Neural cell (in vitro differentiated cells): ENCODE results near the gene CHD9NB. TPM values are rescaled to one million over a fixed set of nuclear protein-coding genes. Genes with fewer than 3 reads are reported as not detected.

Source experiments
- H2AFZ ChIP-seq: fragments of 200-600, 300-800 bp; sonication (generic), shearing (Covaris generic); 2 replicates; pipeline ENCODE4 v1.6.0; 2014; ENCODE audit warnings: low read depth, mild to moderate bottlenecking, antibody characterized with exemption, low read length, moderate library complexity
- H3F3A ChIP-seq: fragments of 200-600 bp; shearing (Covaris generic); 2 replicates; pipeline ENCODE4 v1.6.1; 2016; ENCODE audit warnings: mild to moderate bottlenecking, moderate library complexity, mixed read lengths, antibody characterized with exemption, low read length; ENCODE audit not compliant: insufficient read depth, poor library complexity, severe bottlenecking
- H3K27ac ChIP-seq: fragments of 200-600, 300-800 bp; sonication (generic), shearing (Covaris generic); 2 replicates; pipeline ENCODE4 v1.5.1; 2014; ENCODE audit warnings: mild to moderate bottlenecking, low read length, moderate library complexity
- H3K27me3 ChIP-seq: fragments of 300-800, 200-600 bp; sonication (generic), shearing (Covaris generic); 2 replicates; pipeline ENCODE4 v1.6.0; 2014; ENCODE audit warnings: mild to moderate bottlenecking, low read depth, low read length, moderate library complexity; ENCODE audit not compliant: insufficient read depth
- H3K36me3 ChIP-seq: fragments of 300-800, 200-600 bp; sonication (generic), shearing (Covaris generic); 2 replicates; pipeline ENCODE4 v1.5.1; 2014; ENCODE audit warnings: mild to moderate bottlenecking, antibody characterized with exemption, low read length, moderate library complexity; ENCODE audit not compliant: insufficient read depth
- H3K4me2 ChIP-seq: fragments of 300-800, 200-600 bp; sonication (generic), shearing (Covaris generic); 2 replicates; pipeline ENCODE4 v1.6.0; 2014; ENCODE audit warnings: mild to moderate bottlenecking, low read length
- H3K4me3 ChIP-seq: fragments of 300-800, 200-600 bp; sonication (generic), shearing (Covaris generic); 2 replicates; pipeline ENCODE4 v1.5.1; 2014; ENCODE audit warnings: mild to moderate bottlenecking, low read length, moderate library complexity
- H3K79me2 ChIP-seq: fragments of 200-600 bp; shearing (Covaris generic); replicated peaks from 2 replicates; pipeline ENCODE4 v1.6.0; 2014; ENCODE audit warnings: mild to moderate bottlenecking, low read length, moderate library complexity; ENCODE audit not compliant: insufficient read depth
- H3K9ac ChIP-seq: fragments of 300-800, 200-600 bp; sonication (generic), shearing (Covaris generic); 2 replicates; pipeline ENCODE4 v1.6.1; 2016; ENCODE audit warnings: mild to moderate bottlenecking, low read length, mixed read lengths
- H3K9me2 ChIP-seq: fragments of 200-600 bp; shearing (Covaris generic); 2 replicates; pipeline ENCODE4 v1.6.1; 2016; ENCODE audit warnings: mild to moderate bottlenecking, low read length, mixed read lengths; ENCODE audit not compliant: insufficient read depth
- H3K9me3 ChIP-seq: fragments of 200-600, 300-800 bp; sonication (generic), shearing (Covaris generic); 2 replicates; pipeline ENCODE4 v1.6.1; 2016; ENCODE audit warnings: mild to moderate bottlenecking, mixed run types, low read length, moderate library complexity, mixed read lengths
- H4K20me1 ChIP-seq: fragments of 200-600 bp; shearing (Covaris generic); 2 replicates; pipeline ENCODE4 v1.6.1; 2016; ENCODE audit warnings: mild to moderate bottlenecking, mixed run types; ENCODE audit not compliant: insufficient read depth
- EP300 ChIP-seq: fragments of 450-650 bp; conservative IDR thresholded peaks from 2 replicates; pipeline ENCODE4 v1.6.1; 2014; ENCODE audit warnings: antibody characterized with exemption, mild to moderate bottlenecking, moderate library complexity; ENCODE audit not compliant: poor library complexity, severe bottlenecking
- EZH2 ChIP-seq: fragments of 200-600, 300-800 bp; shearing (Covaris generic), sonication (generic); IDR thresholded peaks from 2 replicates; pipeline ENCODE4 v1.6.1; 2014; ENCODE audit warnings: antibody characterized with exemption, low read length, borderline replicate concordance, mild to moderate bottlenecking; ENCODE audit not compliant: insufficient read depth, poor library complexity, severe bottlenecking
- MXI1 ChIP-seq: fragments of 450-650 bp; conservative IDR thresholded peaks from 2 replicates; pipeline ENCODE4 v1.6.1; 2014; ENCODE audit warnings: antibody characterized with exemption, mild to moderate bottlenecking; ENCODE audit not compliant: poor library complexity, severe bottlenecking
- POLR2AphosphoS5 ChIP-seq: IDR thresholded peaks from 2 replicates; pipeline ENCODE4 v1.6.1; 2012
- RAD21 ChIP-seq: fragments of 450-650 bp; conservative IDR thresholded peaks from 2 replicates; pipeline ENCODE4 v1.6.1; 2014; ENCODE audit warnings: antibody characterized with exemption, mild to moderate bottlenecking, moderate library complexity
- SMC3 ChIP-seq: fragments of 450-650 bp; conservative IDR thresholded peaks from 2 replicates; pipeline ENCODE4 v1.6.1; 2014; ENCODE audit warnings: antibody characterized with exemption, mild to moderate bottlenecking, moderate library complexity; ENCODE audit not compliant: poor library complexity
- TAF1 ChIP-seq: IDR thresholded peaks from 2 replicates; pipeline ENCODE4 v1.6.1; 2012; ENCODE audit warnings: low read depth
- polyA minus RNA-seq: library from RNA; depleted of rRNA, polyadenylated mRNA; stranded (reverse); fragments of >200 nt; gene quantifications from 2 replicates; pipeline ENCODE4 v1.2.3, GENCODE V29; 2014
- polyA plus RNA-seq: library from polyadenylated mRNA; depleted of rRNA; stranded (reverse); fragments of >200 nt; gene quantifications from 2 replicates; pipeline ENCODE4 v1.2.3, GENCODE V29; 2014
- TF ChIP-seq, protein P1 (sequence below): IDR thresholded peaks from 2 replicates; pipeline ENCODE4 v1.6.1; 2012; ENCODE audit warnings: borderline replicate concordance
- TF ChIP-seq, protein P2 (sequence below): fragments of 450-650 bp; IDR thresholded peaks from 2 replicates; pipeline ENCODE4 v1.5.1; 2014; ENCODE audit warnings: antibody characterized with exemption, mild to moderate bottlenecking, moderate library complexity; ENCODE audit not compliant: poor library complexity, severe bottlenecking

The CHD9NB gene
- 0.16 and 0.17 TPM in 2 replicates for polyA plus RNA-seq
- 0.46 and 0.97 TPM in 2 replicates for polyA minus RNA-seq

DNA sequence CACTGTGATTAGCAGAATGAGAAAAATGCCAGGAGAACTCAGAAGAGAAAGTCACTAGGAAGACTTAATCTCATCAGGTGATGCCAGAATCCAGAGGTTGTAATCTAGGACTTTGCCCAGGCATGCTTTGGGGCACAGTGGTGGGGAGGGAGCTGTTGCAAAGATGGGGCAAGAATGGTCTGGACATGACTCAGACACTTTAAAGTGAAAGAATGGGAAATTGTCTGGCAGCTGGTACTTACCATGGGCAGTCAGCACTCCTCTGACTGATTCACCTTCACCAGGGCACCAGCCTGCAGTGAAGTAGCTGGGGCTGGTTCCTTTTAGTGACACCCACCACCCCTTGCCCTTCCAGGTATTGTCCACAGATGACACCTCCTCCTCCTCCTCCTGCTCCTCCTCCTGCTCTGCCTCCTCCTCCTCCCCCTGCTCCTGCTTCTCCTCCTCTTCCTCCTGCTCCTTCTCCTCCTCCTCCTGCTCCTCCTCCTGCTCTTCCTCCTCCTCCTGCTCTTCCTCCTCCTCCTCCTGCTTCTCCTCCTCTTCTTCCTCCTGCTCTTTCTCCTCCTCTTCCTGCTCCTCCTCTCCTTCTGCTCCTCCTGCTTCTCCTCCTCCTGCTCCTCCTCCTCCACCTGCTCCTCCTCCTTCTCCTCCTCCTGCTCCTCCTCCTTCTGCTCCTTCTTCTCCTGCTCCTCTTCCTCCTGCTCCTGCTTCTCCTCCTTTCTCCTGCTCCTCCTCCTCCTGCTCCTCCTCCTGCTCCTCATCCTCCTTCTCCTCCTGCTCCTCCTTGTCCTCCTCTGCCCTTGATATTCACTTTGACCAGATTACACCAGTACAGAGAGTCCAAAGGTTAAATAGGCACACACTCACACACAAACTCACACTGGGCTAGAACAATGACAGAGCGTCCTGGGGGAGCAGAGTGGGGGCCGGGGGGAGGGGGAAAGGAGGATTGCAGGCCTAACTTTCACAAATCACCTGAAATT, at the start of gene CHD9NB:
Gene CHD9NB, minus strand, starts transcription at position 379 of the 983 bp plus-strand sequence. CDS start 8,739 bp downstream, outside the sequence.
- Histone ChIP-seq H3K36me3 (no peaks in the 10 kb centered on the region), H3K27me3 (no peaks in the 10 kb centered on the region), H2AFZ (no peak within 1 kb of the TSS), H3F3A (no peaks in the 10 kb centered on the region), H3K27ac (no peak within 1 kb of the TSS), H3K4me2 (no peak within 1 kb of the TSS), H3K9ac (no peak within 1 kb of the TSS), H3K9me2 (no peaks in the 10 kb centered on the region), H3K79me2 (no peaks in the 10 kb centered on the region), H4K20me1 (no peaks in the 10 kb centered on the region), H3K4me3 (no peak within 1 kb of the TSS), H3K9me3 (no peaks in the 10 kb centered on the region)
- TF ChIP-seq, protein P1, sequence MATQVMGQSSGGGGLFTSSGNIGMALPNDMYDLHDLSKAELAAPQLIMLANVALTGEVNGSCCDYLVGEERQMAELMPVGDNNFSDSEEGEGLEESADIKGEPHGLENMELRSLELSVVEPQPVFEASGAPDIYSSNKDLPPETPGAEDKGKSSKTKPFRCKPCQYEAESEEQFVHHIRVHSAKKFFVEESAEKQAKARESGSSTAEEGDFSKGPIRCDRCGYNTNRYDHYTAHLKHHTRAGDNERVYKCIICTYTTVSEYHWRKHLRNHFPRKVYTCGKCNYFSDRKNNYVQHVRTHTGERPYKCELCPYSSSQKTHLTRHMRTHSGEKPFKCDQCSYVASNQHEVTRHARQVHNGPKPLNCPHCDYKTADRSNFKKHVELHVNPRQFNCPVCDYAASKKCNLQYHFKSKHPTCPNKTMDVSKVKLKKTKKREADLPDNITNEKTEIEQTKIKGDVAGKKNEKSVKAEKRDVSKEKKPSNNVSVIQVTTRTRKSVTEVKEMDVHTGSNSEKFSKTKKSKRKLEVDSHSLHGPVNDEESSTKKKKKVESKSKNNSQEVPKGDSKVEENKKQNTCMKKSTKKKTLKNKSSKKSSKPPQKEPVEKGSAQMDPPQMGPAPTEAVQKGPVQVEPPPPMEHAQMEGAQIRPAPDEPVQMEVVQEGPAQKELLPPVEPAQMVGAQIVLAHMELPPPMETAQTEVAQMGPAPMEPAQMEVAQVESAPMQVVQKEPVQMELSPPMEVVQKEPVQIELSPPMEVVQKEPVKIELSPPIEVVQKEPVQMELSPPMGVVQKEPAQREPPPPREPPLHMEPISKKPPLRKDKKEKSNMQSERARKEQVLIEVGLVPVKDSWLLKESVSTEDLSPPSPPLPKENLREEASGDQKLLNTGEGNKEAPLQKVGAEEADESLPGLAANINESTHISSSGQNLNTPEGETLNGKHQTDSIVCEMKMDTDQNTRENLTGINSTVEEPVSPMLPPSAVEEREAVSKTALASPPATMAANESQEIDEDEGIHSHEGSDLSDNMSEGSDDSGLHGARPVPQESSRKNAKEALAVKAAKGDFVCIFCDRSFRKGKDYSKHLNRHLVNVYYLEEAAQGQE: no peak
- TF ChIP-seq, protein P2, sequence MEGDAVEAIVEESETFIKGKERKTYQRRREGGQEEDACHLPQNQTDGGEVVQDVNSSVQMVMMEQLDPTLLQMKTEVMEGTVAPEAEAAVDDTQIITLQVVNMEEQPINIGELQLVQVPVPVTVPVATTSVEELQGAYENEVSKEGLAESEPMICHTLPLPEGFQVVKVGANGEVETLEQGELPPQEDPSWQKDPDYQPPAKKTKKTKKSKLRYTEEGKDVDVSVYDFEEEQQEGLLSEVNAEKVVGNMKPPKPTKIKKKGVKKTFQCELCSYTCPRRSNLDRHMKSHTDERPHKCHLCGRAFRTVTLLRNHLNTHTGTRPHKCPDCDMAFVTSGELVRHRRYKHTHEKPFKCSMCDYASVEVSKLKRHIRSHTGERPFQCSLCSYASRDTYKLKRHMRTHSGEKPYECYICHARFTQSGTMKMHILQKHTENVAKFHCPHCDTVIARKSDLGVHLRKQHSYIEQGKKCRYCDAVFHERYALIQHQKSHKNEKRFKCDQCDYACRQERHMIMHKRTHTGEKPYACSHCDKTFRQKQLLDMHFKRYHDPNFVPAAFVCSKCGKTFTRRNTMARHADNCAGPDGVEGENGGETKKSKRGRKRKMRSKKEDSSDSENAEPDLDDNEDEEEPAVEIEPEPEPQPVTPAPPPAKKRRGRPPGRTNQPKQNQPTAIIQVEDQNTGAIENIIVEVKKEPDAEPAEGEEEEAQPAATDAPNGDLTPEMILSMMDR: no peak
- TF ChIP-seq RAD21 (no peak), TAF1 (no peak), MXI1 (no peak), POLR2AphosphoS5 (no peak), EZH2 (no peak), SMC3 (no peak), EP300 (no peak)

DNA sequence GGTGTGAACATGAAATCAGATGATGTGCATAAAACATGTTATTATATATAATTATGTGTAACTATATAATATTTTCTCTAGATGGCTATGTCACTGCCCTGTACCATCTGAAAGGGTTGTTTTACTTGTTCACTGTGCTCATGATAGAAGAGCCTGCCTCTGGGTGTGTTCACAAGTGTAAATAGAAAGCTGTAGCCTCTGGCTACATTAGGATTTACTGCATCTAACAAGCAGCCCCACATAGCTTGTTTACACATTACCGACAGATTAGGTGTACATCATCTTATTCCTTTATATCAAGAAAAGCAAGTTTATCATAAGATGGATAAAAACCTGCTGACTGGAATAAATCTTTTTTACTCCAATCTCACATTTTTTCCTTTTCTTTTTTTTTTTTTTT, 48.2 kb upstream of the CHD9NB start:
- Histone ChIP-seq H3K27me3 (no peaks in the 10 kb centered on the region), H3K79me2 (no peaks in the 10 kb centered on the region), H3K9ac (no peak overlapping the region), H3K36me3 (no peaks in the 10 kb centered on the region), H3K4me3 (no peak overlapping the region), H3K9me2 (no peaks in the 10 kb centered on the region), H3K9me3 (no peaks in the 10 kb centered on the region), H3F3A (no peaks in the 10 kb centered on the region), H3K4me2 (no peak overlapping the region), H4K20me1 (no peaks in the 10 kb centered on the region), H2AFZ (no peak overlapping the region), H3K27ac (no peak overlapping the region)
- TF ChIP-seq EP300 (no peak), MXI1 (no peak), RAD21 (no peak), EZH2 (no peak), POLR2AphosphoS5 (no peak), TAF1 (no peak), SMC3 (no peak)
- TF ChIP-seq, protein P2: no peak
- TF ChIP-seq, protein P1: no peak
